Heart right ventricle (tissue), 16 donors: ENCODE results near the gene SMIM35. TPM values are rescaled to one million over a fixed set of nuclear protein-coding genes. Genes with fewer than 3 reads are reported as not detected.

Experiments
- ATAC-seq, 8 donors: fragments of 200-7000 bp; cut with Tn5 transposase; one replicate each; pipeline ENCODE4 v1.9.1; 2020; ENCODE audit warnings: mild to moderate bottlenecking in 8 of 8, moderate library complexity in 8 of 8, moderate number of reproducible peaks in 1 of 8
- DNase-seq, 2 donors: peaks; one replicate each; pipeline ENCODE4 v3.0.0-alpha.2; 2020
- H3K27ac ChIP-seq, 10 donors: fragments of 200-600 bp; sonication (generic) in 2 of 10; one replicate each; pipeline versions ENCODE4 v1.5.0 to v1.8.0; 2020 to 2022; ENCODE audit warnings: mild to moderate bottlenecking in 3 of 10
- H3K27me3 ChIP-seq, 7 donors: fragments of 200-600 bp; one replicate each; pipeline ENCODE4 v1.8.0; 2021 to 2022; ENCODE audit warnings: mild to moderate bottlenecking in 2 of 7
- H3K36me3 ChIP-seq, 9 donors: fragments of 200-600 bp; sonication (generic) in 1 of 9; one replicate each; pipeline versions ENCODE4 v1.5.0 to v1.8.0; 2020 to 2022; ENCODE audit warnings: mild to moderate bottlenecking in 2 of 9
- H3K4me1 ChIP-seq, 9 donors: fragments of 200-600 bp; sonication (generic) in 1 of 9; one replicate each; pipeline versions ENCODE4 v1.5.0 to v1.8.0; 2020 to 2022; ENCODE audit warnings: mild to moderate bottlenecking in 4 of 9
- H3K4me3 ChIP-seq, 10 donors: fragments of 200-600 bp; sonication (generic) in 2 of 10; one replicate each; pipeline versions ENCODE4 v1.5.0 to v1.8.0; 2020 to 2022; ENCODE audit warnings: mild to moderate bottlenecking in 7 of 10, moderate library complexity in 2 of 10
- H3K9me3 ChIP-seq, 11 donors: fragments of 200-600 bp in 10 of 11; sonication (generic) in 2 of 11; one replicate each; pipeline versions ENCODE4 v1.5.0 to v1.8.0; 2013 to 2022; ENCODE audit warnings: mild to moderate bottlenecking in 2 of 11, control low read depth in 1 of 11, moderate library complexity in 1 of 11
- WGBS, 2 donors: extraction: QIAGEN DNeasy Blood & Tissue Kit; methylation state at CpG; one replicate each; pipeline ENCODE4 v1.1.7; 2013; ENCODE audit warnings: inconsistent platforms in 1 of 2; 5-methylcytosine and 5-hydroxymethylcytosine counted together
- intact Hi-C, 10 donors: fragments of 100-400 bp; cut with DNase I; formaldehyde crosslinking; loops; one replicate each; pipeline versions ENCODE4 v1.11.1 to v1.14.2; 2022
- polyA plus RNA-seq, 2 donors: library from polyadenylated mRNA; stranded (reverse); fragments of 200-250 nt; gene quantifications; one replicate each; pipeline ENCODE4 v1.2.3, GENCODE V29; 2013
- total RNA-seq, 10 donors: library from RNA; stranded (reverse); fragmentation: NEBNext Ultra II Directional in 3 of 10; extraction: Animal tissue kit (Norgen Biotek cat#: 25700) in 3 of 10; gene quantifications; one replicate each; pipeline versions ENCODE4 v1.2.1 to v1.2.4, GENCODE V29; 2021 to 2023
- TF ChIP-seq, protein P1 (sequence below), 9 donors: fragments of 200-600 bp; sonication (generic) in 2 of 9; IDR thresholded peaks; one replicate each; pipeline versions ENCODE4 v1.5.0 to v1.8.0; 2021 to 2022; ENCODE audit warnings: antibody characterized with exemption in 9 of 9, mild to moderate bottlenecking in 5 of 9, moderate library complexity in 1 of 9
- donor health status: Arrhythmogenic right ventricular cardiomyopathy.
- donor health status: ischemic (EF 13 %, LVEDD 7.1; RV severe dilation, severe dysfunction).
- donor health status: healthy with polysubstance abuse.
- donor health status: DM: no; HTN: yes; CAD: no.
- donor health status: DM: no; HTN: no; CAD: no.
- donor health status: ischemic (EF 25% LVEDD 6.9; RV normal size, moderate dysfunction).
- donor health status: ischemic (EF 25% LVEDD 5.7; RV mildly dilated, moderate dysfunction).
- donor health status: healthy.
- donor health status: DM: yes; HTN: yes; CAD: no.
- donor health status: Ischemic cardiomyopathy.
- donor health status: ischemic (EF 35%, LVEDD 5.7; RV mildly dilated, moderate dysfunction).
- donor health status: nonischemic (EF 11% LVEDD 7.7; RV severe dilation, severe dysfunction).
- donor health status: DM: yes; HTN: yes; CAD: no.
- donor health status: PGD.
- donor health status: ischemic (EF 29% LVEDD 5.4; RV normal size, mild dysfunction).
- donor health status: nonischemic (EF 23%, LVEDD 6.1; RV moderate dilation, normal function).

The SMIM35 gene
- total and polyA plus RNA-seq, 12 donors = not detected

DNA sequence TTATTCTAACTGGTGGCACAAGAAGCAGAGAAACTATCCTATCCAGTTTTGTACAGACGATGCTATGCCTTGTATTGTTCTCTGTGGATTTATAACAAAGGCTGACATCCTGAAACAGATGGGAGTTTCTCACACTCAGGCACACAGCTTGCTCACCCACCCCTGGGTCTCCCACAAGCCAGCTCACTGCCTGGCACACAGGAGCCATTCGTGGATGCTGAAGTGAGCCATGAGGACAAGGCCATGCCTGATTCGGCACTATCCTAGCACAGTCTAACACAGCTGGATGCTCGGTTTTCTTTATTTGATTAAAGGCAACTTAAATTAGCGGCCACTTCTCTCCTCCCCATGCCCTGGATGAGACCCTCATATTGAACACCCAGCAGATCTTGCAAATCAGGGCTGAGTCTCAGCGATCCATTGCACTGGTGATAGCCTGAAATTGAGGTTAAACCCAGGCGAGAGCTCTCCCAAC lies 35.6 kb downstream of the SMIM35 start:
- 83 to 87% methylated on average over 7 of the region's 7 CpGs for WGBS, 2 donors
- ATAC-seq = no peak
- Histone ChIP-seq H3K9me3 (no peaks in the 10 kb centered on the region), H3K27ac (peak overlapping the region in 1 of 10 donors; percentile 75), H3K36me3 (no peaks in the 10 kb centered on the region), H3K4me3 (no peak overlapping the region), H3K4me1 (peaks cover 0 to 30% (median 0%) of the 10 kb centered on the region in 9 donors), H3K27me3 (no peaks in the 10 kb centered on the region)
- TF ChIP-seq, protein P1, sequence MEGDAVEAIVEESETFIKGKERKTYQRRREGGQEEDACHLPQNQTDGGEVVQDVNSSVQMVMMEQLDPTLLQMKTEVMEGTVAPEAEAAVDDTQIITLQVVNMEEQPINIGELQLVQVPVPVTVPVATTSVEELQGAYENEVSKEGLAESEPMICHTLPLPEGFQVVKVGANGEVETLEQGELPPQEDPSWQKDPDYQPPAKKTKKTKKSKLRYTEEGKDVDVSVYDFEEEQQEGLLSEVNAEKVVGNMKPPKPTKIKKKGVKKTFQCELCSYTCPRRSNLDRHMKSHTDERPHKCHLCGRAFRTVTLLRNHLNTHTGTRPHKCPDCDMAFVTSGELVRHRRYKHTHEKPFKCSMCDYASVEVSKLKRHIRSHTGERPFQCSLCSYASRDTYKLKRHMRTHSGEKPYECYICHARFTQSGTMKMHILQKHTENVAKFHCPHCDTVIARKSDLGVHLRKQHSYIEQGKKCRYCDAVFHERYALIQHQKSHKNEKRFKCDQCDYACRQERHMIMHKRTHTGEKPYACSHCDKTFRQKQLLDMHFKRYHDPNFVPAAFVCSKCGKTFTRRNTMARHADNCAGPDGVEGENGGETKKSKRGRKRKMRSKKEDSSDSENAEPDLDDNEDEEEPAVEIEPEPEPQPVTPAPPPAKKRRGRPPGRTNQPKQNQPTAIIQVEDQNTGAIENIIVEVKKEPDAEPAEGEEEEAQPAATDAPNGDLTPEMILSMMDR (IDR thresholded peaks at IDR 0.05) = no peak
- intact Hi-C loops = loop anchor here (2.0 to 10.0 kb wide), 10 partner anchors 96 to 629 kb away; no protein-coding TSS in a partner anchor
- DNase-seq = no peak

DNA sequence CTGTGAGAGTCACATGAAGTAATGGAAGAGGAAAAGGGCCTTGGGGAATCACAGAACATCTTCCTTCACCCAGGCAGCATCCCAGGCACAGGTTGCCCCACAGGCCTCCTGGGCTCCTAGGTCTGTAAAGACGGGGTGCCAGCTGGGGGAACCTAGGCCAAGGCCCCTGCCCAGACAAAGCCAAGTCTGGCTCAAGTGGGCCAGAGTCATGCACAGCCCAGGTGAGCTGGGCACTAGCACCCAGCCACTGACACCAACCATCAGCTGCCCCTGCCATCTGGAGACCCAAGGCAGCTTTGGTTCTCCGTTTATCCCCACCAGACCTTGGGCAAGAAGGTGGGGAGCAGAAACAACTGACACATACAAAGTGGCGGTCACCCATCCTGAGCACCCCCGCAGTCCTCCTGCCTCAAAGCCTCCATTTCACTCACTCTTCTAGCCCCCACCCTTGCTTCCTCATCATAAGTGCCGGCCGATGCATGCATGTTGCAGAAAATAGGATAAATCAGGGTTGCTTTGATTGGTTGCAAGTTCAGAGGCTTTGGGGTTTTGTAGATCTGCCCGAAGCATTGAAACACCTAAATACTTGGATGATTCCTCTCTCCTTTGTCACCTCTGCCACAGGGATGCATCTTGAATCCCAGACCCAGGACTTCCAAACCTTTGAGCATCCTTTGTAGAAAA lies 36.4 kb downstream of the SMIM35 start:
- ATAC-seq (no peak), DNase-seq (no peak)
- WGBS, 2 donors = 90 to 93% methylated on average over 7 of the region's 7 CpGs
- H3K4me3 ChIP-seq = no peak overlapping the region
- H3K27ac ChIP-seq = peak overlapping the region in 1 of 10 donors; percentile 75
- H3K9me3 ChIP-seq = no peaks in the 10 kb centered on the region
- no peaks in the 10 kb centered on the region for H3K36me3 ChIP-seq
- intact Hi-C loops = loop anchor here (2.0 to 10.0 kb wide), 10 partner anchors 96 to 628 kb away; no protein-coding TSS in a partner anchor
- H3K4me1 ChIP-seq = peaks cover 0 to 30% (median 0%) of the 10 kb centered on the region in 9 donors
- H3K27me3 ChIP-seq = no peaks in the 10 kb centered on the region
- TF ChIP-seq, protein P1 (IDR thresholded peaks at IDR 0.05) = no peak

DNA sequence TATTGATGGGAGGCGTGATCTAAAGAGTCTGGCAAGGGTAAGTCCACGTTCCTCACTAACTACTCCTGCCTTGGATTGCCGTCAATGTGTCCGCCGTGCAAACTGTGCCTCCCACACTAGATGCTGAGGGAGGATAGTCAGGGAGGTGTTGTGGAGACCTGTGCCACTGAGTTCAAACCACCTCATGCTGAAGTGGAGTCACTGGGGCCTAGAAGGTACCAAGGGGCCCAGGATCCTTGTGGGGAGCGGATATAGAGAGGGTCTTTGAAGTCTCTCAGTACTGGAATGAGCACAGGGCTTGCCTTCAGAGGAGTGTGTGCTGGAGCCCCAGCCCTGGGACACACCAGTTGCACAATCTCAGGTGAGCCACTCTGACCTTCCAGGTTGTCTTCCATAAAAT lies 37.0 kb downstream of the SMIM35 start:
- ATAC-seq (no peak), DNase-seq (no peak)
- H3K9me3 ChIP-seq = no peaks in the 10 kb centered on the region
- H3K4me1 ChIP-seq = peaks cover 0 to 30% (median 0%) of the 10 kb centered on the region in 9 donors
- H3K36me3 ChIP-seq = no peaks in the 10 kb centered on the region
- H3K4me3 ChIP-seq = no peak overlapping the region
- no peaks in the 10 kb centered on the region for H3K27me3 ChIP-seq
- intact Hi-C loops = loop anchor here (2.0 to 10.0 kb wide), 11 partner anchors 95 to 627 kb away; no protein-coding TSS in a partner anchor
- 95 to 99% methylated on average over 6 of the region's 6 CpGs for WGBS, 2 donors
- peak overlapping the region in 1 of 10 donors; percentile 44 for H3K27ac ChIP-seq
- TF ChIP-seq, protein P1 (IDR thresholded peaks at IDR 0.05) = no peak

DNA sequence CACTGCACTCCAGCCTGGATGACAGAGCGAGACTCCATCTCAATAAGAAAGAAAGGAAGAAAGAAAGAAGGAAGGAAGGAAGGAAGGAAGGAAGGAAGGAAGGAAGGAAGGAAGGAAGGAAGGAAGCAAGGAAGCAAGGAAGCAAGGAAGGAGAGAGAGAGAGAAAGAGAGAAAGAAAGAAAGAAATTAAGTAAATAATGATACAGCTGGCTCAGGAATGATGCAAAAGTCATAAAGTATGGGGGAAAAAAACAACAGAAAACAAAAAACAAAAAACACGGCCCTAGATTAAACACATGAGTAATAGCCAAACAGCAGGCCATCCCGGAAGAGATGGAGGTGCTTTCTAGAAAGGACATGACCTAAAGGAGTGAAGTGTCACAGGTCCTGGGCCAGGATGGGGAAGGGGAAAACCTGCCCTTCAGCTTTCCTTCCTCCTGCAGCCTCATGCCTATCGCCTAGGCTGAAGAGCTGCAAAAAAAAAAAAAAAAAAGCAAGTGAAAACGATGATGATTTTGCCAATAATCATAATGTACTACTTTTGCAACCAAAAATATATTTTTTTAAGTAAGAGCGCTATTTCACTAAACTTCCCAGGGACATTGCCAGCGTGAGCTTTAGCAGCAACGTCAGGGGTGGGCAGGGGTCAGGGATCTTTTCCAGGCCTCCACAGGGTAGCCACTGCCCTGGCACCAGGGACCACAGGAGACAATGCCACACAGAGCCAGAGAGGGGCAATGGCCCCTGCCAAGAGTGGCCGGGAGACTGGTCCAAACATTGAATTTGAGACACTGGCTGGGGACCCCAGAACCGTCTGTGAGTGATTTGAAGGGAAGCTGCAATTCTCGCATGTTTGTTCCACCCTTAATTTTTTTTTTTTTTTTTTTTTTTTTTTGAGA lies 38.0 kb downstream of the SMIM35 start:
- ATAC-seq = no peak
- Histone ChIP-seq H3K4me3 (no peak overlapping the region), H3K36me3 (no peaks in the 10 kb centered on the region), H3K27ac (no peak overlapping the region), H3K27me3 (no peaks in the 10 kb centered on the region), H3K4me1 (peaks cover 0 to 30% (median 0%) of the 10 kb centered on the region in 9 donors), H3K9me3 (no peaks in the 10 kb centered on the region)
- no peak for DNase-seq
- 74 to 79% methylated on average over 11 of the region's 11 CpGs for WGBS, 2 donors
- TF ChIP-seq, protein P1 (IDR thresholded peaks at IDR 0.05) = no peak
- intact Hi-C loops = loop anchor here in 2 of 10 donors (5.0 to 10.0 kb wide), 3 partner anchors 94 to 594 kb away; no protein-coding TSS in a partner anchor
